Panc1 (cell line): ENCODE data around the gene STX5. TPM values are rescaled to one million over a fixed set of nuclear protein-coding genes. Genes with fewer than 3 reads are reported as not detected.
A peak's percentile ranks its signal among the peaks of the same experiment; 100 is the strongest.
"Not testable (repeated sequence)": the region's sequence is repeated elsewhere in the genome, so short reads cannot be mapped to it uniquely, and the experiment has no call there.

ENCODE experiments used
- ATAC-seq: fragments of 200-7000 bp; cut with Tn5 transposase; 2 replicates; pipeline ENCODE4 v1.9.1; 2020; ENCODE audit warnings: mild to moderate bottlenecking, moderate library complexity
- BruUV-seq: library from RNA; stranded (reverse); fragments of 400-500 nt; replicated peaks from 2 replicates; lab custom pipeline; 2021; lab: Mats Ljungman, UMichigan
- CTCF ChIA-PET: fragments of 300-600 bp; sonication (Branson Sonifier 250); formaldehyde crosslinking; loops from one replicate; lab custom pipeline; 2022; ENCODE audit warnings: antibody characterized with exemption; lab: Charles Lee
- POLR2A ChIA-PET: fragments of 300-600 bp; sonication (Branson Sonifier 250); formaldehyde crosslinking; loops from one replicate; lab custom pipeline; 2022; ENCODE audit warnings: antibody characterized with exemption; lab: Charles Lee
- DNase-seq: peaks from one replicate; pipeline ENCODE4 v3.0.0-alpha.2; 2010; ENCODE audit warnings: low read depth, low spot score
- H3K27ac ChIP-seq: 2 replicates; pipeline ENCODE4 v1.5.1; 2011; ENCODE audit warnings: mild to moderate bottlenecking, low read length, inconsistent platforms
- H3K27me3 ChIP-seq: fragments of 200-500 bp; sonication (Bioruptor generic); 2 replicates; pipeline ENCODE4 v1.6.0; 2014; ENCODE audit warnings: low read length, inconsistent platforms; ENCODE audit not compliant: control insufficient read depth, insufficient read depth
- H3K36me3 ChIP-seq: fragments of 200-500 bp; sonication (Bioruptor generic); 2 replicates; pipeline ENCODE4 v1.5.1; 2014; ENCODE audit warnings: inconsistent platforms, mild to moderate bottlenecking, low read length, moderate library complexity; ENCODE audit not compliant: control insufficient read depth, insufficient read depth
- H3K4me1 ChIP-seq: 2 replicates; pipeline ENCODE4 v1.5.1; 2011; ENCODE audit warnings: inconsistent platforms, mild to moderate bottlenecking, low read length, moderate library complexity; ENCODE audit not compliant: control insufficient read depth, insufficient read depth
- H3K4me3 ChIP-seq, 2 experiments: 2 replicates each; pipeline ENCODE4 v1.5.1; 2011 to 2012; ENCODE audit warnings: low read depth in 2 of 2, low read length in 2 of 2, mild to moderate bottlenecking in 2 of 2, inconsistent platforms in 1 of 2, moderate library complexity in 1 of 2
- H3K9me3 ChIP-seq: fragments of 200-500 bp; sonication (Bioruptor generic); 2 replicates; pipeline ENCODE4 v1.5.1; 2014; ENCODE audit warnings: low read depth, mild to moderate bottlenecking, inconsistent platforms, low read length, moderate library complexity; ENCODE audit not compliant: control insufficient read depth, insufficient read depth
- POLR2AphosphoS5 ChIP-seq: IDR thresholded peaks from 2 replicates; pipeline ENCODE4 v1.6.1; 2012; ENCODE audit warnings: mild to moderate bottlenecking, low read depth, low read length, moderate library complexity
- SIN3A ChIP-seq: IDR thresholded peaks from 2 replicates; pipeline ENCODE4 v1.6.1; 2012; ENCODE audit warnings: low read depth, mild to moderate bottlenecking, low read length, moderate library complexity, borderline replicate concordance; ENCODE audit not compliant: insufficient read depth
- TCF7L2 ChIP-seq: IDR thresholded peaks from 2 replicates; pipeline ENCODE4 v1.6.1; 2011; ENCODE audit warnings: mild to moderate bottlenecking, low read depth, low read length, inconsistent platforms
- in situ Hi-C: cut with HindIII; loops from 2 replicates; pipeline ENCODE4 v1.10.0; 2016; ENCODE audit warnings: low sequenced_read_pairs, low pct_unique_long_range_greater_than_20kb
- intact Hi-C: fragments of 100-400 bp; cut with micrococcal nuclease; formaldehyde crosslinking; loops from one replicate; pipeline ENCODE4 v1.10.0; 2022; ENCODE audit not compliant: unreplicated experiment
- total RNA-seq: library from RNA; stranded (reverse); gene quantifications from one replicate; pipeline ENCODE4 v1.2.1, GENCODE V29; 2021; ENCODE audit not compliant: unreplicated experiment
- TF ChIP-seq, protein P1 (sequence below), 2 experiments: IDR thresholded peaks; 2 replicates each; pipeline ENCODE4 v1.6.1; 2011 to 2012; ENCODE audit warnings: low read depth in 2 of 2, control low read depth in 1 of 2, low read length in 1 of 2, mild to moderate bottlenecking in 1 of 2, moderate library complexity in 1 of 2; ENCODE audit not compliant: insufficient read depth in 1 of 2
- TF ChIP-seq, protein P2 (sequence below): fragments of 450-650 bp; IDR thresholded peaks from 2 replicates; pipeline ENCODE4 v1.5.1; 2017; ENCODE audit warnings: mild to moderate bottlenecking

The STX5 gene
- total RNA-seq, 1 experiment from 2014 or later: 31.4 TPM

GRCh38 chr11:62840721-62841360 lies 9.0 kb upstream of the STX5 start:
- TF ChIP-seq TCF7L2: peak; percentile 77
- BruUV-seq, H3K27me3 ChIP-seq, H3K9me3 ChIP-seq, H3K36me3 ChIP-seq, intact Hi-C loops, in situ Hi-C loops: not testable (repeated sequence)
- H3K4me1 ChIP-seq: peaks cover 12% of the 10 kb centered on the region
- H3K27ac ChIP-seq: peak overlapping the region; percentile 94
- ChIA-PET POLR2A (interaction anchor here (0.6 to 2.3 kb wide), 24 partner anchors 9 to 1174 kb away, joined by 3 to 23 read pairs (median 4); partner anchors contain the start of genes FTH1, HNRNPUL2, SLC3A2 and STX5), CTCF (interaction anchor here (0.9 to 1.1 kb wide), 2 partner anchors 15 to 40 kb away, joined by 3 to 4 read pairs; partner anchors contain the start of gene SLC3A2)
- DNase-seq (peak; percentile 85), ATAC-seq (peak; percentile 64)
- peak overlapping the region; percentile 83 to 98 for H3K4me3 ChIP-seq

- no peaks in the 10 kb centered on the region for H3K9me3 ChIP-seq
- in situ Hi-C loops (no loop called here), intact Hi-C loops (no loop called here)
- H3K4me3 ChIP-seq: peak within 1 kb of the TSS; percentile 83 to 98
- DNase-seq (peak; percentile 72), ATAC-seq (peak; percentile 65)
- H3K27me3 ChIP-seq: no peaks in the 10 kb centered on the region
- BruUV-seq: no TSS peak
- peak within 1 kb of the TSS; percentile 94 for H3K27ac ChIP-seq
- ChIA-PET POLR2A (interaction anchor here (0.5 to 2.3 kb wide), 6 partner anchors 7 to 89 kb away, joined by 3 to 19 read pairs (median 7); partner anchors contain the start of genes STX5 and TEX54), CTCF (no interaction called here)
- H3K36me3 ChIP-seq: peaks cover 5% of the 10 kb centered on the region; the same call in 1 of the 2 replicates
- peaks cover 12% of the 10 kb centered on the region for H3K4me1 ChIP-seq
- TF ChIP-seq POLR2AphosphoS5 (peak; percentile 94), SIN3A (peak; percentile 84; the same call in 1 of the 2 replicates), TCF7L2 (peak; percentile 70; the same call in 1 of the 2 replicates)
- TF ChIP-seq, protein P1, sequence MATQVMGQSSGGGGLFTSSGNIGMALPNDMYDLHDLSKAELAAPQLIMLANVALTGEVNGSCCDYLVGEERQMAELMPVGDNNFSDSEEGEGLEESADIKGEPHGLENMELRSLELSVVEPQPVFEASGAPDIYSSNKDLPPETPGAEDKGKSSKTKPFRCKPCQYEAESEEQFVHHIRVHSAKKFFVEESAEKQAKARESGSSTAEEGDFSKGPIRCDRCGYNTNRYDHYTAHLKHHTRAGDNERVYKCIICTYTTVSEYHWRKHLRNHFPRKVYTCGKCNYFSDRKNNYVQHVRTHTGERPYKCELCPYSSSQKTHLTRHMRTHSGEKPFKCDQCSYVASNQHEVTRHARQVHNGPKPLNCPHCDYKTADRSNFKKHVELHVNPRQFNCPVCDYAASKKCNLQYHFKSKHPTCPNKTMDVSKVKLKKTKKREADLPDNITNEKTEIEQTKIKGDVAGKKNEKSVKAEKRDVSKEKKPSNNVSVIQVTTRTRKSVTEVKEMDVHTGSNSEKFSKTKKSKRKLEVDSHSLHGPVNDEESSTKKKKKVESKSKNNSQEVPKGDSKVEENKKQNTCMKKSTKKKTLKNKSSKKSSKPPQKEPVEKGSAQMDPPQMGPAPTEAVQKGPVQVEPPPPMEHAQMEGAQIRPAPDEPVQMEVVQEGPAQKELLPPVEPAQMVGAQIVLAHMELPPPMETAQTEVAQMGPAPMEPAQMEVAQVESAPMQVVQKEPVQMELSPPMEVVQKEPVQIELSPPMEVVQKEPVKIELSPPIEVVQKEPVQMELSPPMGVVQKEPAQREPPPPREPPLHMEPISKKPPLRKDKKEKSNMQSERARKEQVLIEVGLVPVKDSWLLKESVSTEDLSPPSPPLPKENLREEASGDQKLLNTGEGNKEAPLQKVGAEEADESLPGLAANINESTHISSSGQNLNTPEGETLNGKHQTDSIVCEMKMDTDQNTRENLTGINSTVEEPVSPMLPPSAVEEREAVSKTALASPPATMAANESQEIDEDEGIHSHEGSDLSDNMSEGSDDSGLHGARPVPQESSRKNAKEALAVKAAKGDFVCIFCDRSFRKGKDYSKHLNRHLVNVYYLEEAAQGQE (IDR thresholded peaks at IDR 0.05; ENCODE audit: insufficient read depth in 1 of 2, low read depth in 2 of 2, low read length in 1 of 2): peak in 1 of 2 experiments; percentile 56; a peak in 1 of 4 replicates
- TF ChIP-seq, protein P2, sequence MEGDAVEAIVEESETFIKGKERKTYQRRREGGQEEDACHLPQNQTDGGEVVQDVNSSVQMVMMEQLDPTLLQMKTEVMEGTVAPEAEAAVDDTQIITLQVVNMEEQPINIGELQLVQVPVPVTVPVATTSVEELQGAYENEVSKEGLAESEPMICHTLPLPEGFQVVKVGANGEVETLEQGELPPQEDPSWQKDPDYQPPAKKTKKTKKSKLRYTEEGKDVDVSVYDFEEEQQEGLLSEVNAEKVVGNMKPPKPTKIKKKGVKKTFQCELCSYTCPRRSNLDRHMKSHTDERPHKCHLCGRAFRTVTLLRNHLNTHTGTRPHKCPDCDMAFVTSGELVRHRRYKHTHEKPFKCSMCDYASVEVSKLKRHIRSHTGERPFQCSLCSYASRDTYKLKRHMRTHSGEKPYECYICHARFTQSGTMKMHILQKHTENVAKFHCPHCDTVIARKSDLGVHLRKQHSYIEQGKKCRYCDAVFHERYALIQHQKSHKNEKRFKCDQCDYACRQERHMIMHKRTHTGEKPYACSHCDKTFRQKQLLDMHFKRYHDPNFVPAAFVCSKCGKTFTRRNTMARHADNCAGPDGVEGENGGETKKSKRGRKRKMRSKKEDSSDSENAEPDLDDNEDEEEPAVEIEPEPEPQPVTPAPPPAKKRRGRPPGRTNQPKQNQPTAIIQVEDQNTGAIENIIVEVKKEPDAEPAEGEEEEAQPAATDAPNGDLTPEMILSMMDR: no peak
These were observed 7.4 kb upstream of the STX5 start, which contains the start of gene WDR74 for GRCh38 chr11:62839050-62839945. Gene WDR74 (minus strand): TSS chr11:62839590. CDS start chr11:62839570, 20 bp downstream.
